ENCODE measurements around the gene SLC2A13.
A peak's percentile ranks its signal among the peaks of the same experiment; 100 is the strongest.
"Not testable (repeated sequence)": the region's sequence is repeated elsewhere in the genome, so short reads cannot be mapped to it uniquely, and the experiment has no call there.

SLC2A13 gene

DNA sequence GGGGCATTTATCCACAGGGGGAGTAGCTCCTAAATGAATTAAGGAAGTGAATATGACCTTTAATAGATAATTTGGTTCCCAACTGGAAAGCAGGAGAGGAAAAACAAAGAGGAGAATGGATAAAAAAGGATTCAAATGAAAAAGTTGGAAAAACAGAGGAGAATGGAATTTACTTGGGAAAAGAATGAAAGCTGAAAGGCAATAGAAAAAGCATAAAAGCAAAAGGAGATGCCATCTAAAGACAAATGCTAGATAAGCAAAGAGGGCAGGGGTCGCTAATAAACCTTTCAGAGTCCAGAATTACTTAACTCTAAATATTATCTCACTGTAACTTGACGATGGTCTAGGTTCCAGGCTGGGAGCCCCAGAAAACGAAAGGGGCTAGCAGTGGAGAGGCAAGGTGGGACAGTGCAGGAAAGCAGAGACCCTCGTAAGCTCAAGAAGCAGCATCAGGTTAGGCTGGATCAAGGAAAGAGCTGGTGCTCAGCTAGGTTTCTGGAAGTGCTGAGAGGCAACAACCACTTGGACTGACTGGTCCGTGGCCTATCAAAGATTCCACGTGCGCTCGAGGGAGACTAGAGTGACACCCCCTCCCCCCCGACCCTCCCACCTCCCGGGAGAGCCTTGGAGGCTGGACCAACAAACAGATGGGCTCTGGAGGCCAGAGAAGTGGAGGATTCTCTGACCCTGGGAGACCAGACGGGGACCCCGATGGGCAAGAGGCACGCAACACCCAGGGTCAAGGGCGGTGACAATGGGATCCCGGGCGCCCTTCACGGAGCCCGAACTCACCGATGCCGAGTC, 1.2 kb downstream of the SLC2A13 start:
- no peak for DNase-seq

DNA sequence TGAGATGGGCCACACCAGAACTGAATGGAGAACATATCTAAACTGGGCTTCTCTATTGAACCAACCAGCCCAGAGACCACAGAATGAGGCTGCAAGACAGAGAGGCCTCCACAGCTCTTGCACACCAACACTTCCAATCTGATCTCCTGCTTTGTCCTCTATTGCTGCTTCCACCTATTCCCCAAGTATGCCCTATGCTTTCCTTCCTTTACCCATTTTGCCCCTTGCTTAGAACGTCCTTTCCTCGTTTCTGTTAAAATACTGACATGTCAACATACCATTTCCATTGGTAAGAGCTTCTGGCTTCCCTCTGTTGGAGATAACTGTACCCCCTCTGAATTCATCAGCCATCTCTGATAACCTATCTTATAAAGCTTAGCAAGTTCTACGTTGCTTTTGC, 2.8 kb downstream of the SLC2A13 start:
- DNase-seq: no peak

DNA sequence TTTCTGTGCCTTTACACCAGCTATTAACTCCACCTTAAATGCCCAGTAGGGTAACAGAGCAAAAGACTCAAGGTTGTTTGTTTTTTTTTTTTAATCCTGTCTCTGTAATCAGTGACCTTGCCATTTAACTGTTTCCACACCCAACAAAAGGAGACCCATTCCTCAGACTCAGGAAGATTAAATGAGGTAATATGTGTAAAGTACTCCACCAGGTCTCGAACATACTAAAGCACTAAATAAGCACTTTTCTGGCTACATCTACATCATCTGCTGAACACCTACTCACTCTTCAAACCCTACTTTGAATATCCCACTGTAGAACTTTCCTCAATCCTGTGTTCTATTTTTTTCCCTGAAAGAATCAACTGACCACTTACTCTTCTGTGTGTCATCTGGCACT, 4.1 kb downstream of the SLC2A13 start:
- no peak for DNase-seq

DNA sequence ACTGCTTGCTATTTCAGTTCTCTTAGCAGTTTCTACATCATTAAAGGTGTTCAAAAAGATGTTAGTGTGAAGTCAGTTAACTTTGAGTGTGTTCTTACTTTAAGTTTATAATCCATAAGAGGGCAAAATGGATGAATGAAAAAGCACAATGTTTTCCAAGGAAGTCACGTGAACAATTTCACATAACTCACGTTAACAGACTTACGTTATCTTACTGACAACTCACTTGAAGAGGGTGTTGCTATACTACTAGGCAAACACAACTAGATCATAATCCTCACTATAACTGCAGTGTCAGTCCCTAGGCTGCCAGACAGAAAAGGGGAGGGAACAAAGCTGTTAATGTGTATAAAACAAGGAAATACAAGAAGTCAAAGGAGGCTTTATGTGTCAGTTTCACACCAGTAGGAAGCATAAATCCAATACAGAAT, 6.4 kb downstream of the SLC2A13 start:
- DNase-seq: peak; percentile 92

DNA sequence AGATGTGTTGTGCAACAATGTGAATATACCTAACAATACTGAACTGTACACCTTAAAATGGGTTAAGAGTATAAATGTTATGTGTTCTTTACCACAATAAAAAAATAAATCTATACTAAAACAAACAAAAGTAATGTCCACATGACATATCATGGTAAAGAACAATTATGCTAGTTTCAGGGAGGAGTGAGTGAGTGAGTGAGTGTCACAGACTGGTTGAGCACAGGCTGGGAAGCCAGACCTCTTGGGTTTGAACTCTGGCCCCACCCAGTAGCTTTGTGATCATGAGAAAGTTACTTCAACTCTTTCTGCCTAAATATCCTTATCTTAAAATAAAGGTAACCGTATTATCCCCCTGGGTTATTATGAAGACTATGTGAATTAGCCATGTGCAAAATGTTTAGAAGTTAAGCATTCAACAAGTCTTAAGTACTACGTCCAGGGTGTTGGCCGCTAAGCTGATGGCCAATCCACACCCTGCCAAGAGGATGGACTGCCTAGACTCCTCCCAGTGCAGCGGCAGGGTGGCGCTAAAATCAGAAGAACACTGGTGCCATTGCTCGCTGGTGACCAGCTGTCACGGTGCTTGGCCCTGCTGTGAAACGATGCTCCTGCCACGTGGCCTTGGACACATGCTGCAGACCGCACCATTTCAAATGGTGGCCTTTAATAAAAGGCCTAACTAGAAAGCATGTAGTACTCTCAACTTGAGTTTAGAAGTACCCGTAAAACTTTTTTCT, 7.3 kb downstream of the SLC2A13 start:
- DNase-seq: no peak

GRCh38 chr12:40093512-40093911, 12.4 kb downstream of the SLC2A13 start:
- no peak for DNase-seq

GRCh38 chr12:40086471-40086870, 19.4 kb downstream of the SLC2A13 start:
- DNase-seq: no peak

DNA sequence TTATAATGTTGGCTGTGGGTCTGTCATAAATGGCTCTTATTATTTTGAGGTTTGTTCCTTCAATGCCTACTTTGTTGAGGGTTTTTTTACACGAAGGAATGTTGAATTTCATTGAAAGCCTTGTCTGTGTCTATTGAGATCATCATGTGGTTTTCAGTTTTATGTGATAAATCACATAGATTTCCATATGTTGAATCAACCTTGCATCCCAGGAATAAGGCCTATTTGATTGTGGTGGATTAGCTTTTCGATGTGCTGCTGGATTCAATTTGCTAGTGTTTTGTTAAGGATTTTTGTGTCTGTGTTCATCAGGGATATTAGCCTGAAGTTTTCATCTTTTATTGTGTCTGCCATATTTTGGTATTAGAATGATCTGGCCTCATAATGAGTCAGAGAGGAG, 27.6 kb downstream of the SLC2A13 start:
- no peak for DNase-seq

DNA sequence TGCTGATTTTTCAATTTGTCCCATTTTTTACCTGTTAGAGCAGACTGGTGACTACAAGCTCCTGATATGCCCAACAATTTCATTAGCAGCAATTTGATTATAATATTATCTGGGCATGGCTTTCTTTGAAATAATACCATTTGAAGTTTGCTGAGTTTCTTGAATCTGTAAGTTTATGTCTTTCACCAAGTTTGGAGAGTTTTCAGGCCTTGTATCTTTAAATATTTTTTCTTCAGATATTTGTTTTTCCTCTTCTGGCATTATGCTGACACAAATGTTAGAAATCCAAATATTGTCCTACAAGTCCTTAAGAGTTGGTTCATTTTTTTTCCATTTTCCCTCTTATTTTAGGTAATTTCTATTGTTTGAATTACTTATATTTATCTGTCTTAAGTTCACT, 30.4 kb downstream of the SLC2A13 start:
- no peak for DNase-seq

- no peak for DNase-seq
Observed at GRCh38 chr12:40068416-40068815, 37.5 kb downstream of the SLC2A13 start.

GRCh38 chr12:40065636-40066035, 40.2 kb downstream of the SLC2A13 start:
- no peak for DNase-seq

DNA sequence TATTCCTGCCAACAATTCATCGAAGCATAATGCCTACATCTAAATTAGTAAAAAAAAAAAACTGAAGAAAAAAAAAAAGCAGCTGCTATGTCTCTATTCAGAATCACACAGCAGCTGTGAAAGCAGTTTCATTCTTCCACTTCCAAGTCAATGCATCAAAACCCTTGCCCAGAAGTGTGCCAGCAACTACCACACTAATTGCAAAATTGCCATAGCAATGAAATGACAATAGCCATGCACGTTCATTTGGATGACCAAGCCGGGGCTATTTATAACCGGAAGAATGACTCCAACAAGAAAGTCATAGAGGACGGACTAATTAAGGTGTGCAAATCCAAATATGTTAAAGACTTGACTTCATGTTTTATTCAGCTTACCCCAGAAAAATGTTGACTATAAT, 42.5 kb downstream of the SLC2A13 start:
- no peak for DNase-seq

DNA sequence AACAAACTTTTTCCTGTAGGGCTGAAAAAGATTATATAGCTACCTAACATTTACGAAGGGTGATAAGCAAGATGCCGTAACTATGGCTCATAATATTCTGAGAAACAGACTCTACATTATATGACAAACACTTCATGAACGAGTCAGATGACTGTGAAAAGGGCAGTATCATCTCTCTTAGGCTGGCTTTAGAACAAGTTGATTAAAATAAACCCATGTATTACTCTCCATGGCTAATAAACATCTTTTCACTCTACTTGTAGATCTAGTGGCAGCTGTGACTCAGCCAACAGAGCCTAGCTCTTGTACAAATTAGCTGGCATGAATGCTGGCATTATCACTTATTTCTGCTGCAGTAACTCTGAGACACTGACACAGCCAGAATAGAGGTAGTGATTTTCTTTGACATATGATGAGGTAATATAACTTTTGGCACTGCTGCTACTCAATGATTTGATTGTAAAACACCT, 47.1 kb downstream of the SLC2A13 start:
- DNase-seq: no peak

DNA sequence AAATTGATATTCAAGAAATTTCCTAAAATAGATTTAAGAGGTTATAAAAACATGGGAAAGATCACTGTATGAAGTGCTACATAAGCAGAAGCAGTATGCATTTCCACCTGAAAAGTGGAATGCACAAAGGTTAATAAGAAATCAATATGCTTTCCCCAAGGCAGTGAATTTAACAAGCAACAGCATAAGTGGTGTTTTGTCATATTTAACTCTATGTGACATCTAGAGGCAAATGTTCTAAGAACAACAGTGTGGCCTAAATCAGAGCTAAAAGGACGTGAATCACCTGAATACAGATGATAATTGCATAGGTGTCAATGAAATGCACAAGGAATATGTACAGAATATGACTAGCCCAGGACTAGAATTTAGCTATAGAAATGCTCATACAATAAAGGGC, 49.5 kb downstream of the SLC2A13 start:
- no peak for DNase-seq

GRCh38 chr12:40055776-40056175, 50.1 kb downstream of the SLC2A13 start:
- DNase-seq: no peak

- peak; percentile 25 for DNase-seq
Observed at GRCh38 chr12:40055228-40055579, 50.7 kb downstream of the SLC2A13 start.

DNA sequence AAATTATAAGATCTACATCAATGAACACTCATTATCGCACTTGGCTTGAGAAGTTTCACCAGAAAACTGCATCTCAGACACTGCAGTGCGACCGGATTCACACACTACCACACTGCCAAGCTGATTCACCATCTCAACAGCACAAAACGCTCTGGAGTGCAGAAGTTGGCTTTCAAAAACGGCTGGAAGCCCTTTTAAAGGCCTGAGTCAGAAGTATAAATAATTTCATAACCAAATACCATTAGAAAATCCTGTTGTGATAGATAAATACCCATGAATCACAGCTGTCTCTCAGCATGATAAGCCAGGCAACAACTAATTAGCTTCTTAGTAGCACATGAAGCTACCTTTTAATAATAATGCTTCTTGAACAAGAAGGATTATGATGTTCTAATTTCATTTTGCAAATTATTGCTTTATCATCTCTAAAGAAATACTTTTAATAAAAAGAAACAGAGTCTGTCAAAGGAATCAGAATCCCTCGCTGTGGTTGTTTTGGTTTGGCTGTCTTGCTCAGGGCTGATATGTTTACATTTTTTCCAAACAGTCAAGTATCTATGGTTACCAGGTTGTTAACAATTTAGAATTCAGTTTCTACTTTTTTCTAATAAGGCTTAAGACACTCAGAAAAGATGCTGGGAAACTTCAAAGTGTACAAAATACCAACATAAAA, 51.2 kb downstream of the SLC2A13 start:
- DNase-seq: no peak

GRCh38 chr12:40049268-40049667, 56.6 kb downstream of the SLC2A13 start:
- no peak for DNase-seq

DNA sequence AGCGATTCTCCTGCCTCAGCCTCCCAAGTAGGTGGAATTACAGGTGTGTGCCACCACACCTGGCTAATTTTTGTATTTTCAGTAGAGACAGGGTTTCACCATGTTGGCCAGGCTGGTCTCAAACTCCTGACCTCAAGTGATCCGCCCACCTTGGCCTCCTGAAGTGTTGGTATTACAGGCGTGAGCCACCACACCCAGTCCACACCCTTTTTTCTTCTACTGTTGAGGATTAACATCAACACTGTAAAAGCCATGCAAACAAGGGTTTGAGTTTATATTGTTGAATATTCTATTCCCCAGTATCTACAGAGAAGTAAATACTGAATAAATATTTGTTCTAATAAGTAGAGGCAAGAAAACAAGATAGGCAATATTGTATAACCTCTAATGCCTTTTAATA, 58.9 kb downstream of the SLC2A13 start:
- not testable (repeated sequence) for DNase-seq

DNA sequence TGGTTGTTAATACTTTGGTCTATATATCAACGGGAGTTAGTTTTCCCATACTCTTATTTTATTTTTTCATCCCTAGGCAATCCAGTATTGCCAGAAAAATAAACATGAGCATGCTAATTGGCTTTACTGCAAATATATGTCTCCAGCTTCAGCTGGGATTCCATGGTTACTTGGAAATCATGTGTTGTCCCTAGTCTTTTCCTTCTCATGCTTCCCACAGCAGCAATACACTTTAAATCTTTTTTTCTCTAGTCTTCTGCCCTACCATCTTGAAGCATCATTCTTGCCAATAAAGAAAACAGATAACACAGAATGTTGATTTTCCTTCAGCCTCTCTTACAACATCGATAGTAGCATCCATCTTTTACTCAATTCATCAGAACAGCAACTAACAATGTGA, 60.2 kb downstream of the SLC2A13 start:
- no peak for DNase-seq

- DNase-seq: no peak
Observed at GRCh38 chr12:40044396-40044795, 61.5 kb downstream of the SLC2A13 start.

GRCh38 chr12:40039598-40039997, 66.3 kb downstream of the SLC2A13 start:
- no peak for DNase-seq

- no peak for DNase-seq
Observed at GRCh38 chr12:40038619-40039018, 67.3 kb downstream of the SLC2A13 start.

DNA sequence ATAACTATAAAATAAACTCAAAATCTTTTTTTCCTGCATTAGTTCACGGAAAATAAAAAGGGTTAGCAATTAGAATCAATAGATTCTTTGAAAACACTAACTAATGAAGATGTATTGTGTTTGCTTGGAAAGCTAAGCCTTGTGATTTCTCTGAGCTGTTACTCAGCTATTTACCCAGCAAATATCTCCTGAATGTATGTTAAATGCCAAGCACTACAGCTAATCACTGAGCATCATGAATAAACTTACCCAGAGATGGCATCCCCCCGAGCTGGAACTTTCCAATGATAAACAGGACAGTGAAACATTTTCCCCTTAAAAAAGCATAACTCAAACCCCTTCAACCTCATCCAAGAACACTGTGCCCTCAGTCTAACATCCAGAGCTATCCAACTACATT, 71.2 kb downstream of the SLC2A13 start:
- no peak for DNase-seq
